Subcutaneous adipose tissue (tissue), 4 donors: ENCODE results near the gene FOSB. TPM values are rescaled to one million over a fixed set of nuclear protein-coding genes. Genes with fewer than 3 reads are reported as not detected.

Experiments used
- total RNA-seq, 4 donors: library from RNA; depleted of rRNA; stranded (reverse); fragments of >200 nt; gene quantifications; one replicate each; pipeline ENCODE4 v1.1.0, GENCODE V29; 2016
- TF ChIP-seq, protein P1 (sequence below): fragments of 450-650 bp; IDR thresholded peaks from one replicate; pipeline ENCODE4 v1.5.1; 2016; ENCODE audit warnings: low read depth, mild to moderate bottlenecking, control low read depth, antibody characterized with exemption, moderate library complexity

The FOSB gene
- total RNA-seq, 4 donors from 2014 or later: 1.8 to 14.5 (median 2.4) TPM

- TF ChIP-seq, protein P1, sequence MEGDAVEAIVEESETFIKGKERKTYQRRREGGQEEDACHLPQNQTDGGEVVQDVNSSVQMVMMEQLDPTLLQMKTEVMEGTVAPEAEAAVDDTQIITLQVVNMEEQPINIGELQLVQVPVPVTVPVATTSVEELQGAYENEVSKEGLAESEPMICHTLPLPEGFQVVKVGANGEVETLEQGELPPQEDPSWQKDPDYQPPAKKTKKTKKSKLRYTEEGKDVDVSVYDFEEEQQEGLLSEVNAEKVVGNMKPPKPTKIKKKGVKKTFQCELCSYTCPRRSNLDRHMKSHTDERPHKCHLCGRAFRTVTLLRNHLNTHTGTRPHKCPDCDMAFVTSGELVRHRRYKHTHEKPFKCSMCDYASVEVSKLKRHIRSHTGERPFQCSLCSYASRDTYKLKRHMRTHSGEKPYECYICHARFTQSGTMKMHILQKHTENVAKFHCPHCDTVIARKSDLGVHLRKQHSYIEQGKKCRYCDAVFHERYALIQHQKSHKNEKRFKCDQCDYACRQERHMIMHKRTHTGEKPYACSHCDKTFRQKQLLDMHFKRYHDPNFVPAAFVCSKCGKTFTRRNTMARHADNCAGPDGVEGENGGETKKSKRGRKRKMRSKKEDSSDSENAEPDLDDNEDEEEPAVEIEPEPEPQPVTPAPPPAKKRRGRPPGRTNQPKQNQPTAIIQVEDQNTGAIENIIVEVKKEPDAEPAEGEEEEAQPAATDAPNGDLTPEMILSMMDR: no peak
Measured at GRCh38 chr19:45444318-45445041, 23.3 kb upstream of the FOSB start.

GRCh38 chr19:45445139-45445538, 22.7 kb upstream of the FOSB start:
- TF ChIP-seq, protein P1: no peak

GRCh38 chr19:45446295-45446694, 21.5 kb upstream of the FOSB start:
- TF ChIP-seq, protein P1: no peak

- TF ChIP-seq, protein P1: no peak
Measured at GRCh38 chr19:45446944-45447343, 20.9 kb upstream of the FOSB start.

DNA sequence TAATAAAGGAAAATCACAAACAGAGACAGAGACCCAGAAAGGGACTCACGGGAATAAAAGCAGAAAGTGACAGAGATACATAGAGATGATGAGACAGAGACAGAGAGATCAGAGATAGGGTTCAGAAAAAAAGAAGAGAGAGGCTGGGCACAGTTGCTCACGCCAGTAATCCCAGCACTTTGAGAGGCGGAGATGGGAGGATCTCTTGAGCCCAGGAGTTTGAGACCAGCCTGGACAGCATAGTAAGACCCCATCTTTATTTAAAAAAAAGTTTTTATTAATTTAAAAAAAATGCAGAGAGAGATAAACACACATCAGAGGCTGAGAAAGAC, 19.4 kb upstream of the FOSB start:
- TF ChIP-seq, protein P1: no peak

DNA sequence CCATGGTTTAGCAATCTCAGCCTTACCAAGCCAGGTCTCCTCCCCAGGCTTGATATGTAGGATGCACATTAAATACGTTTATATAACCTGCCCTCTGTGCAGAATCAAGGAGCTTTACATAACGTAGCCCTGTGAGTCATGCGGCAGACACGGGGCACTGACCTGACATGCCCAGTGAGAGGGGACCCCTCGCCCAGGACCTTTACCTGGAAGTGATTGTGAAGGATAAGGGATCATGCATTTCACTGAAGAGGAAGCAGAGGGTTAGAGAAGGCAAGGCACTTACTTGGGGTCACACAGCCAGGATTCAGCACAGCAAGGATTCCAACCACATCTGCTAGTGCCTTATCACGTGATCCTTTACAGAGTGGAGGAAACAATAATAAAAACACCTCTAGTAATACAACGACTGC, 18.9 kb upstream of the FOSB start:
- TF ChIP-seq, protein P1: no peak

DNA sequence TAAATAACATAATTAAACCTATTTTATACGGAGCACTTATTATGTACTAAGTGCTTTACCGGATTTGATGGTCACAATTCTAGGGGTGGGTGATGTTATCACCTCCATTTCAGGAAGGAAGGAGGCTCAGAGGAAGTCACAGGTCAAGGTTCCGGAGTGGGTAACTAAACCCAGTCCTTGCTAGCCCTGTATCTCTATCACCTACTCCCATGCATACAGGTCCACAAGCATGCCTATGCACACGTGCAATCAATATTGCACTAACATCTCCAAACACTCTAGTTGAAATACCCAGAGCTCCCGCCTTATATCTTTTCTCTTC, 17.8 kb upstream of the FOSB start:
- TF ChIP-seq, protein P1: no peak
